ENCODE measurements around the gene BSND. TPM values are rescaled to one million over a fixed set of nuclear protein-coding genes. Genes with fewer than 3 reads are reported as not detected.

Gene BSND
- total RNA-seq, 1 experiment from 2014 or later = 0.42 TPM

- no peak overlapping the region for H3K4me3 Mint-ChIP-seq
These were observed 27.4 kb upstream of the BSND start for GRCh38 chr1:54971317-54971791.

GRCh38 chr1:54972436-54972835 is 26.3 kb upstream of the BSND start:
- Mint-ChIP-seq H3K4me1 (peaks cover 13% of the 10 kb centered on the region; the same call in 1 of the 2 replicates), H3K36me3 (no peaks in the 10 kb centered on the region), H3K4me3 (no peak overlapping the region), H3K27me3 (ENCODE audit: low read depth) (no peaks in the 10 kb centered on the region), H3K9me3 (no peaks in the 10 kb centered on the region), H3K27ac (no peak overlapping the region)
- POLR2A ChIA-PET = no interaction called here
- no peak for ATAC-seq
- CTCF ChIA-PET = interaction anchor here (1.2 to 3.6 kb wide), 10 partner anchors 11 to 66 kb away, joined by 3 to 31 read pairs (median 11); partner anchors contain the start of genes BSND and PCSK9
- DNase-seq (ENCODE audit: low spot score) = no peak
- TF ChIP-seq E2F4 (CRISPR knock-in tag; IDR thresholded peaks at IDR 0.05; ENCODE audit: borderline replicate concordance, low read depth) (no peak), CREB1 (CRISPR knock-in tag; IDR thresholded peaks at IDR 0.05) (no peak), EMX1 (CRISPR knock-in tag; IDR thresholded peaks at IDR 0.05) (no peak), ZNF671 (CRISPR knock-in tag; IDR thresholded peaks at IDR 0.05) (no peak), ZNF317 (CRISPR knock-in tag; IDR thresholded peaks at IDR 0.05; ENCODE audit: borderline replicate concordance, low read depth) (no peak), USF2 (CRISPR knock-in tag; IDR thresholded peaks at IDR 0.05) (no peak), ZNF219 (CRISPR knock-in tag; IDR thresholded peaks at IDR 0.05; ENCODE audit: borderline replicate concordance) (no peak), JUN (CRISPR knock-in tag; IDR thresholded peaks at IDR 0.05) (no peak), NR3C1 (CRISPR knock-in tag; conservative IDR thresholded peaks at IDR 0.05; ENCODE audit: low read depth) (no peak), TEAD4 (CRISPR knock-in tag; IDR thresholded peaks at IDR 0.05) (no peak), RORB (CRISPR knock-in tag; IDR thresholded peaks at IDR 0.05) (no peak), IRF2 (CRISPR knock-in tag; IDR thresholded peaks at IDR 0.05; ENCODE audit: borderline replicate concordance, low read depth) (no peak), ESRRA (CRISPR knock-in tag; IDR thresholded peaks at IDR 0.05; ENCODE audit: borderline replicate concordance) (no peak), ZNF232 (CRISPR knock-in tag; IDR thresholded peaks at IDR 0.05) (no peak)

More at GRCh38 chr1:54971317-54971791, 27.4 kb upstream of the BSND start:
- CTCF ChIA-PET = interaction anchor here (1.5 to 3.6 kb wide), 3 partner anchors 20 to 51 kb away, joined by 7 to 31 read pairs (median 29); no protein-coding TSS in a partner anchor
- TF ChIP-seq MAX (CRISPR knock-in tag; IDR thresholded peaks at IDR 0.05) (no peak), IRF1 (CRISPR knock-in tag; IDR thresholded peaks at IDR 0.05) (no peak), MXD4 (CRISPR knock-in tag; IDR thresholded peaks at IDR 0.05; ENCODE audit: borderline replicate concordance) (no peak), ZNF232 (CRISPR knock-in tag; IDR thresholded peaks at IDR 0.05) (no peak)
- DNase-seq (ENCODE audit: low spot score) = no peak
- no peaks in the 10 kb centered on the region; the same call in 1 of the 2 replicates for H3K9me3 Mint-ChIP-seq
- no peak overlapping the region for H3K27ac Mint-ChIP-seq
- POLR2A ChIA-PET = no interaction called here
- peaks cover 4% of the 10 kb centered on the region for H3K27me3 Mint-ChIP-seq (ENCODE audit: low read depth)
- peaks cover 18% of the 10 kb centered on the region; the same call in 1 of the 2 replicates for H3K4me1 Mint-ChIP-seq
- H3K36me3 Mint-ChIP-seq = no peaks in the 10 kb centered on the region
- no peak for ATAC-seq

- no peak for DNase-seq (ENCODE audit: low spot score)
- Mint-ChIP-seq H3K27ac (no peak overlapping the region), H3K4me1 (peaks cover 20% of the 10 kb centered on the region), H3K27me3 (ENCODE audit: low read depth) (peaks cover 6% of the 10 kb centered on the region), H3K9me3 (no peaks in the 10 kb centered on the region), H3K4me3 (no peak overlapping the region), H3K36me3 (no peaks in the 10 kb centered on the region)
- ChIA-PET POLR2A (no interaction called here), CTCF (interaction anchor here (0.7 to 3.6 kb wide), 13 partner anchors 10 to 65 kb away, joined by 3 to 31 read pairs (median 6); partner anchors contain the start of genes BSND and PCSK9)
- ATAC-seq = peak; percentile 90
- TF ChIP-seq ZMAT4 (CRISPR knock-in tag; IDR thresholded peaks at IDR 0.05) (no peak), FOXP4 (CRISPR knock-in tag; IDR thresholded peaks at IDR 0.05) (no peak), ZNF416 (CRISPR knock-in tag; IDR thresholded peaks at IDR 0.05) (no peak), FOXJ3 (CRISPR knock-in tag; IDR thresholded peaks at IDR 0.05; ENCODE audit: borderline replicate concordance) (no peak)
These were observed 25.4 kb upstream of the BSND start for GRCh38 chr1:54973205-54973921.
